WTC11 (cell line): ENCODE data around the gene PLXDC1.

Experiments
- CREM ChIP-seq: sonication (generic); formaldehyde crosslinking; IDR thresholded peaks from 2 replicates; pipeline ENCODE4 v1.8.1; 2022; ENCODE audit warnings: mild to moderate bottlenecking, missing genetic modification reagents, moderate library complexity
- KAT7 ChIP-seq: sonication (generic); formaldehyde crosslinking; IDR thresholded peaks from 2 replicates; pipeline ENCODE4 v1.8.1; 2023; ENCODE audit warnings: missing genetic modification reagents, mild to moderate bottlenecking, borderline replicate concordance
- TF ChIP-seq, protein P1 (sequence below): fragments of 250-450 bp; sonication (Bioruptor Pico); IDR thresholded peaks from 2 replicates; pipeline ENCODE4 v2.1.2; 2022; ENCODE audit warnings: mild to moderate bottlenecking, moderate library complexity
- TF ChIP-seq, protein P2 (sequence below): fragments of 200-600 bp; IDR thresholded peaks from 2 replicates; pipeline ENCODE4 v1.8.0; 2022; ENCODE audit warnings: antibody characterized with exemption

DNA sequence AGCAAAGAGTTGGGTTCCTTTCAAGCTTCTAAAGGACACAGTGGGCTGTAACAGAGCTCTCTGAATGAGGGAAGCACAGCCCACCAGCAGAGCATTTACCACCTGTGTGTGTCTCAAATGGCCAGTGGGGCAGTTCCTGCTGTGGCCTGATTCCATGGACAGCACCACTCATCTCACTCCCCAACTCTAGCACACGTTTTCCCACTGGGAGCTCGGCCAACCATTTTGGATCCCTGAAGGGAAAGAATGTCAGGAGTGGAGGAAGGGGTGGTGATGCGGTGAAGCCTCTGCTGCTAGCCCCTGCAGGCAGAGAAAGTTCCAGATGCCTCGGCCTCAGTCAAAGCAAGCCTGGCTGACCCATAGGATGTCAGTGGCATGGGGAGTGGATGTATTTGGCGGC is 86.6 kb downstream of the PLXDC1 start:
- TF ChIP-seq, protein P1, sequence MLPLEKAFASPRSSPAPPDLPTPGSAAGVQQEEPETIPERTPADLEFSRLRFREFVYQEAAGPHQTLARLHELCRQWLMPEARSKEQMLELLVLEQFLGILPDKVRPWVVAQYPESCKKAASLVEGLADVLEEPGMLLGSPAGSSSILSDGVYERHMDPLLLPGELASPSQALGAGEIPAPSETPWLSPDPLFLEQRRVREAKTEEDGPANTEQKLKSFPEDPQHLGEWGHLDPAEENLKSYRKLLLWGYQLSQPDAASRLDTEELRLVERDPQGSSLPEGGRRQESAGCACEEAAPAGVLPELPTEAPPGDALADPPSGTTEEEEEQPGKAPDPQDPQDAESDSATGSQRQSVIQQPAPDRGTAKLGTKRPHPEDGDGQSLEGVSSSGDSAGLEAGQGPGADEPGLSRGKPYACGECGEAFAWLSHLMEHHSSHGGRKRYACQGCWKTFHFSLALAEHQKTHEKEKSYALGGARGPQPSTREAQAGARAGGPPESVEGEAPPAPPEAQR (CRISPR knock-in tag) = no peak
- TF ChIP-seq, protein P2, sequence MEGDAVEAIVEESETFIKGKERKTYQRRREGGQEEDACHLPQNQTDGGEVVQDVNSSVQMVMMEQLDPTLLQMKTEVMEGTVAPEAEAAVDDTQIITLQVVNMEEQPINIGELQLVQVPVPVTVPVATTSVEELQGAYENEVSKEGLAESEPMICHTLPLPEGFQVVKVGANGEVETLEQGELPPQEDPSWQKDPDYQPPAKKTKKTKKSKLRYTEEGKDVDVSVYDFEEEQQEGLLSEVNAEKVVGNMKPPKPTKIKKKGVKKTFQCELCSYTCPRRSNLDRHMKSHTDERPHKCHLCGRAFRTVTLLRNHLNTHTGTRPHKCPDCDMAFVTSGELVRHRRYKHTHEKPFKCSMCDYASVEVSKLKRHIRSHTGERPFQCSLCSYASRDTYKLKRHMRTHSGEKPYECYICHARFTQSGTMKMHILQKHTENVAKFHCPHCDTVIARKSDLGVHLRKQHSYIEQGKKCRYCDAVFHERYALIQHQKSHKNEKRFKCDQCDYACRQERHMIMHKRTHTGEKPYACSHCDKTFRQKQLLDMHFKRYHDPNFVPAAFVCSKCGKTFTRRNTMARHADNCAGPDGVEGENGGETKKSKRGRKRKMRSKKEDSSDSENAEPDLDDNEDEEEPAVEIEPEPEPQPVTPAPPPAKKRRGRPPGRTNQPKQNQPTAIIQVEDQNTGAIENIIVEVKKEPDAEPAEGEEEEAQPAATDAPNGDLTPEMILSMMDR = no peak
- TF ChIP-seq KAT7 (no peak), CREM (CRISPR knock-in tag) (no peak)
